Activated CD4-positive, alpha-beta T cell treated with anti-CD3 and anti-CD28 coated beads, Interleukin-2, amount 10 ng/mL, durations not matched to agents 7 days and 5 days (primary cell): ENCODE results near the gene INPP5D. TPM values are rescaled to one million over a fixed set of nuclear protein-coding genes. Genes with fewer than 3 reads are reported as not detected.

Experiments
- CTCF ChIA-PET: fragments of 350-600 bp; sonication (Branson Sonifier 250); formaldehyde crosslinking; loops from one replicate; lab custom pipeline; 2021; ENCODE audit warnings: antibody characterized with exemption; lab: Charles Lee
- POLR2A ChIA-PET: fragments of 350-600 bp; sonication (Branson Sonifier 250); formaldehyde crosslinking; loops from one replicate; lab custom pipeline; 2021; ENCODE audit warnings: antibody characterized with exemption; lab: Charles Lee
- DNase-seq: peaks from one replicate; pipeline ENCODE4 v3.0.0-alpha.2; 2020
- H3K27ac Mint-ChIP-seq: one replicate; pipeline ENCODE4 v1.8.0; 2021; ENCODE audit warnings: mild to moderate bottlenecking, moderate library complexity, mixed read lengths
- H3K27me3 Mint-ChIP-seq: one replicate; pipeline ENCODE4 v1.8.0; 2021; ENCODE audit warnings: mixed read lengths
- H3K36me3 Mint-ChIP-seq: one replicate; pipeline ENCODE4 v1.8.0; 2021; ENCODE audit warnings: low read depth, mixed read lengths
- H3K4me1 Mint-ChIP-seq: one replicate; pipeline ENCODE4 v1.8.0; 2021; ENCODE audit warnings: mixed read lengths
- H3K4me3 Mint-ChIP-seq: one replicate; pipeline ENCODE4 v1.8.0; 2021; ENCODE audit warnings: mild to moderate bottlenecking, moderate library complexity, mixed read lengths
- H3K9me3 Mint-ChIP-seq: one replicate; pipeline ENCODE4 v1.8.0; 2021; ENCODE audit warnings: mixed read lengths
- total RNA-seq, 2 experiments: library from RNA; stranded (reverse); gene quantifications; one replicate each; pipeline ENCODE4 v1.2.3, GENCODE V29; 2021

The INPP5D gene
- total RNA-seq, 2 experiments from 2014 or later, result 121 to 138 TPM

DNA sequence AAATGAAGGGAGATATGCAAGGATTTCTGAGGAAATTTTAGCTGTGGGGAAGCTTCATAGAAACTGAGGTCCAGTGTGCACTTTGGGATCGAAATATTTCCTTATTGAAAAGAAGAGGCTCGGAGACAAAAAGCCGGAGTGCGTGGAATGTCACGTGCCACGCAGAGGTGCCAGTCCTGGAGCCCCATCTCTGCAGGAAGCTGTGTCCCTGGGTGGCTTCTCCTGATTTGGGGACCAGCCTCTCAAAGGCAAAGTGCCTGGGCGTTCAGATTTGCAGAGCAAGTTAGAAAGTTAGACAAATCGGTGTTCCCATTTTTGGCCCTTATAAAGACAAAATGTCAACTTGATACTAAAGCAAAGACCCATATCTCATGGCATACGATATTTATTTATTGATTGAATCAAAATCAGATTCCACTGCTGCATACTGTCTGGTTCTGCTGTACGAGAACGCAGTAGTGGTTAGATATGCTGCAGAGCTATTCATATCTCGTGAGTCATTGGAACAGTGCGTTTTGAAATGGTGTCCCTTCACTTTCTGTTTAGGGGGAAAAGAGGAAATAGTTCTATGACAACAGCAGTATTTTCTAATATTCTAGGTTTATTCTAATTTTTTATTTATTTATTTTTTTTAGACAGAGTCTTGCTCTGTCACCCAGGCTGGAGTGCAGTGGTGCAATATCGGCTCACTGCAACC lies 182.2 kb downstream of the INPP5D start:
- ChIA-PET CTCF (interaction anchor here (0.6 to 4.6 kb wide), 4 partner anchors 9 to 71 kb away, joined by 3 to 35 read pairs (median 3); partner anchors contain the start of gene ATG16L1), POLR2A (no interaction called here)
- H3K27me3 Mint-ChIP-seq, result no peaks in the 10 kb centered on the region
- peaks cover 2% of the 10 kb centered on the region for H3K9me3 Mint-ChIP-seq
- H3K27ac Mint-ChIP-seq, result no peak overlapping the region
- H3K4me3 Mint-ChIP-seq, result no peak overlapping the region
- peaks cover 67% of the 10 kb centered on the region for H3K4me1 Mint-ChIP-seq
- peaks cover 11% of the 10 kb centered on the region for H3K36me3 Mint-ChIP-seq
- no peak for DNase-seq

DNA sequence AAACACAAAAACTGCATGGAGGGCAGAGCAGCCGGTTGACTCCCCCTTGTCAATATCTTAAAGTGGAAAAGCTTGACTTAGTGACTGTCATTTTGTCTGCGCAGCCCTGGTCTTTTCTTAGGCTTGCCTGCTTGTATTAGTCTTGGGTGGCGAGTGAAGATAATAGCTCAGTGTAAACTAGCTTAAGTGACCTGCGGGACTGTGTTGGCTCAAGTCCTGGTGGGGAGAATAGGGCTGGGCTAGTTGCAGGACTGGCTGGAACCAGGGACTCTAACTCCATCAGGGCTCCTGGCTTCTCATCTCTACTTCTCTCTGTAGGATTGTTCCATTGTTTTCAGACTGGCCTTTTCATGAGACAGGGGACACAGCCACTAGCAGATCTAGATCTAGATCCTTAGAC lies 183.2 kb downstream of the INPP5D start:
- DNase-seq, result no peak
- Mint-ChIP-seq H3K4me3 (no peak overlapping the region), H3K36me3 (peaks cover 8% of the 10 kb centered on the region), H3K27ac (no peak overlapping the region), H3K9me3 (peaks cover 2% of the 10 kb centered on the region), H3K4me1 (peaks cover 67% of the 10 kb centered on the region), H3K27me3 (no peaks in the 10 kb centered on the region)
- ChIA-PET CTCF (interaction anchor here (0.7 to 4.6 kb wide), 4 partner anchors 8 to 146 kb away, joined by 3 to 35 read pairs (median 3); partner anchors contain the start of gene ATG16L1), POLR2A (no interaction called here)

DNA sequence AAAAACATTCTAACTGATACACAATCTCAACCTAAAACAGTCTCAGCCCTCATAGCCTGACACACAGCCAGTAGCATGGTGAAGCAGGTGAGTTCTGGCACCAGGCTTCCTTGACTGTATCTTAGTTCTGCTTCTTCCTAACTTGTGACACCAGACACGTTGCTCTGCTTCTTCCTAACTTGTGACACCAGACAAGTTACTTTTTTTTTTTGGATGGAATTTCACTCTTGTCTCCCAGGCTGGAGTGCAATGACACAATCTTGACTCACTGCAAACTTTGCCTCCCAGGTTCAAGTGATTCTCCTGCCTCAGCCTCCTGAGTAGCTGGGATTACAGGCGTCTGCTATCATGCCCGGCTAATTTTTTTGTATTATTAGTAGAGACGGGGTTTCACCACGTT lies 184.7 kb downstream of the INPP5D start:
- POLR2A ChIA-PET, result no interaction called here
- Mint-ChIP-seq H3K27ac (no peak overlapping the region), H3K4me3 (no peak overlapping the region), H3K4me1 (peaks cover 64% of the 10 kb centered on the region), H3K27me3 (no peaks in the 10 kb centered on the region), H3K36me3 (no peaks in the 10 kb centered on the region), H3K9me3 (no peaks in the 10 kb centered on the region)
- DNase-seq, result no peak
- CTCF ChIA-PET, result interaction anchor here (1.0 to 1.4 kb wide), 3 partner anchors 11 to 21 kb away, joined by 3 to 4 read pairs (median 3); no protein-coding TSS in a partner anchor

DNA sequence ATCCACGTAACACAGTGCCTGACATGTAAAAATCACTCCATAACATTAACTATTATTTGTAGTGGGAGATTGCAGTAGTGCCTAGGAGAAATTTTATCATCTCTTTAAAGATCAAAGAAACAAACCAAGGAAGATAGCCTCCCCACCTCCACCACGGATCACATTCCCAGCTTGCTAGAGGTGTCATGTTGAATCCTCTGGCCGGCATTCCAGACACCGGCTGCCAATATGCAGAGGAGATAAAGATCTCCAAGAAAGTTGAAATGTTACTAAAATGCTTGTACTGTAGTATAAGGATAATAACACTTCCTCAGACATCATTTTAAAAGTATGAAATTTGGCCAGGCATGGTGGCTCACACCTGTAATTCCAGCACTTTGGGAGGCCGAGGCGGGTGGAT lies 185.3 kb downstream of the INPP5D start:
- H3K4me1 Mint-ChIP-seq, result peaks cover 67% of the 10 kb centered on the region
- no peak overlapping the region for H3K4me3 Mint-ChIP-seq
- POLR2A ChIA-PET, result no interaction called here
- H3K36me3 Mint-ChIP-seq, result peaks cover 3% of the 10 kb centered on the region
- H3K27ac Mint-ChIP-seq, result no peak overlapping the region
- no peaks in the 10 kb centered on the region for H3K27me3 Mint-ChIP-seq
- CTCF ChIA-PET, result interaction anchor here (1.0 to 1.4 kb wide), 2 partner anchors 11 to 21 kb away, joined by 3 to 4 read pairs; no protein-coding TSS in a partner anchor
- DNase-seq, result no peak
- H3K9me3 Mint-ChIP-seq, result no peaks in the 10 kb centered on the region

DNA sequence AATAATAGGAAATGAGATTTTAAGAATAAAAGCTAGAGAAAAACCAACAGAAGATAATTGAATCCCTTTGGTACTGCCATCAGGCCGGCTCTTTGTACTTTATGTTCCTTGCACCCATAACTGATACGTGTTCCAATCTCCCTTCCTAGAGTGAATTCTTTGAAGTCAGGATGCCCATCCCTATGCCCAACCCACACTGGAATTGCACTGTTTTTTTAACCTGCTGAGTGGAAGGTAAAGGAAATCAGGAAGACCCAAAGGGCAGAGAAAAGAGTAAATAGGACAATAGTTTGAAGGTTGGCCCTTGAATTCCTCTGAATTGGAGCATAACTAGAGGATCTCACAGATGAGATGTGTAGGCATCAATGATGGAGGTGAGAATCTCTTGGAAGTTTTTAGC lies 187.0 kb downstream of the INPP5D start:
- H3K4me3 Mint-ChIP-seq, result no peak overlapping the region
- DNase-seq, result no peak
- POLR2A ChIA-PET, result no interaction called here
- H3K36me3 Mint-ChIP-seq, result peaks cover 10% of the 10 kb centered on the region
- peaks cover 61% of the 10 kb centered on the region for H3K4me1 Mint-ChIP-seq
- H3K27me3 Mint-ChIP-seq, result no peaks in the 10 kb centered on the region
- H3K9me3 Mint-ChIP-seq, result no peaks in the 10 kb centered on the region
- H3K27ac Mint-ChIP-seq, result peak overlapping the region; percentile 85
- CTCF ChIA-PET, result interaction anchor here (1.2 to 1.4 kb wide), 2 partner anchors 12 to 15 kb away, joined by 3 to 4 read pairs; no protein-coding TSS in a partner anchor

DNA sequence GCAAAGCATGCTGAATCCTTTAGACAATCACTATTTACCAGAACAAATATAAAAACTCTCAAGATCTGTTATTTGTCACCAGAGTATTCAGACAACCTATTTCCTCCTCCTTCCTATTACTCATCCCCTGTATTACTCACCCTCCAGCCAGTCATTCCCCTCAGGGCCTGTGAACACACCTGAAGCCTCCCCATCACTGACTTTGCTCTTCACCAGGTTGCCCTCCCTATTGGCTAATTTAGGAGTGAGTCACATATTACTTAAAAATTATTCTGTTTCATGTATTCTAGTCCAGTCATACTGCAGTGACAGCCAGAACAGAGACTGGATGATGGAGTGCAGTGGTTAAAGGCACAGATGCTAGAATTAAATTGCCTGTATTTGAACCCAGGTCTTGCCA lies 187.6 kb downstream of the INPP5D start:
- ChIA-PET CTCF (interaction anchor here (1.4 kb wide), 1 partner anchor 13 kb away, joined by 3 read pairs; no protein-coding TSS in a partner anchor), POLR2A (no interaction called here)
- Mint-ChIP-seq H3K9me3 (no peaks in the 10 kb centered on the region), H3K4me3 (no peak overlapping the region), H3K4me1 (peaks cover 59% of the 10 kb centered on the region), H3K27ac (peak overlapping the region; percentile 85), H3K27me3 (no peaks in the 10 kb centered on the region), H3K36me3 (peaks cover 15% of the 10 kb centered on the region)
- DNase-seq, result peak; percentile 37

DNA sequence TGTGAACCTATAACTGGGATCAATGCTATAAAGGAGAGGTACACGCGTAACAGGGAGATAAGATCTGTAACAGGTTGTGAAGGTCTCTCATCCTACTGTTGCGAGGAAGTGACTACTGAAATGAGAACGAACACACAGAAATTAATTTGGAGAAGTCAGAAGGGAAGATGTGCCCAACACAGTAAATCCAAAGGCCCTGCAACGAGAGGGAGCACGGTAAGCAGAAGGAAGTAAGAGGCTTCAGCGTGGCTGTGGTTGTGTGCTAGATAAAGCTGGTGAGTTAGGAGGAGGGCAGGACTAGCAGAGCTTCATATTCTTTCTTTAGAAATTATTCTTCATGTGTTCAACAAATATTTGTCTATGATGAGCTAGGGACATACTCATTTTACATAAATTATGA lies 188.9 kb downstream of the INPP5D start:
- POLR2A ChIA-PET, result interaction anchor here (0.6 kb wide), 1 partner anchor 127 kb away, joined by 3 read pairs; no protein-coding TSS in a partner anchor

DNA sequence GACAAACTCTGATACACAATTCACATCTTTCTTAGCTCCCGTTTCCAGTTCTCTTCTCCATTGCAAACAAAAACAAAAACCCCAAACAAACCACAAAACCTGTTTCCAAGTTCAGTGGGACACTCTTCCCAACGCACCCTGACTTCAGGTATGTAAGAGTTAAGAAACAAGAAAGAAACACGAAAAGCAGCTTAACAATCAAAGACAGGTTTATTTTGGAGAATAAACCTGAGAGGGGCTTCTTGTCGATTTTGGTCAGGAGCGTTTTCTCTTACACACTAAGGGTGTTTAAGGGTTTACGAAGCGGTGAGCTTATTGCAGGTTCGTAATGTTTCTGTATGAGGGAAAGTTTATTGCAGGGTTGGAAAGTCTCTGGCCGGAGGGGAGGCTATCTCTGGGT lies 190.4 kb downstream of the INPP5D start:
- Mint-ChIP-seq H3K27ac (peak overlapping the region; percentile 98), H3K4me1 (peaks cover 71% of the 10 kb centered on the region), H3K36me3 (peaks cover 32% of the 10 kb centered on the region), H3K9me3 (no peaks in the 10 kb centered on the region), H3K4me3 (no peak overlapping the region), H3K27me3 (no peaks in the 10 kb centered on the region)
- ChIA-PET POLR2A (interaction anchor here (1.0 kb wide), 1 partner anchor 190 kb away, joined by 3 read pairs; the partner anchor contains the start of gene INPP5D), CTCF (interaction anchor here (0.8 to 4.1 kb wide), 23 partner anchors 9 to 709 kb away, joined by 3 to 45 read pairs (median 4); partner anchors contain the start of gene INPP5D)
- no peak for DNase-seq

More for the DNA sequence above, 188.9 kb downstream of the INPP5D start:
- peak; percentile 20 for DNase-seq
- no peaks in the 10 kb centered on the region for H3K9me3 Mint-ChIP-seq
- peaks cover 25% of the 10 kb centered on the region for H3K36me3 Mint-ChIP-seq
- CTCF ChIA-PET, result interaction anchor here (1.5 to 3.9 kb wide), 4 partner anchors 8 to 19 kb away, joined by 4 to 35 read pairs (median 6); no protein-coding TSS in a partner anchor
- H3K4me3 Mint-ChIP-seq, result no peak overlapping the region
- no peaks in the 10 kb centered on the region for H3K27me3 Mint-ChIP-seq
- H3K27ac Mint-ChIP-seq, result peak overlapping the region; percentile 59
- H3K4me1 Mint-ChIP-seq, result peaks cover 61% of the 10 kb centered on the region

DNA sequence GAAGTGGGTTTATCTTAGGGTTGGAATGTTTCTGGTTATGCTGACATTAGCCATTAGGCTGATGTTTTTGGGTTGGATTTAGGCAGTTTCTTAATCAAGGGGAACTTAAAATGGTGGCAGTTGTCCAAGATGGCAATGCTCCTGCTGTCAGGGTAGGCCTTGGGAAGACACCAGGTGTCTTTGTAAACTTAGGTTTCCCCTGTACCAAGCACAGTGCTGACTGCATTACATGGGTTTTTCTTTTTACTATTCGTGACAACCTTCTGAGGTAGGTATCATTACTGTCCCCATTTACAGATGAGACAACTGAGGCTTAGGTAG lies 190.8 kb downstream of the INPP5D start:
- Mint-ChIP-seq H3K27me3 (no peaks in the 10 kb centered on the region), H3K27ac (peak overlapping the region; percentile 98), H3K4me3 (peak overlapping the region; percentile 88), H3K36me3 (peaks cover 36% of the 10 kb centered on the region), H3K9me3 (no peaks in the 10 kb centered on the region), H3K4me1 (peaks cover 75% of the 10 kb centered on the region)
- no peak for DNase-seq
- POLR2A ChIA-PET, result interaction anchor here (1.0 kb wide), 1 partner anchor 191 kb away, joined by 3 read pairs; the partner anchor contains the start of gene INPP5D
- CTCF ChIA-PET, result interaction anchor here (0.8 to 4.1 kb wide), 24 partner anchors 10 to 709 kb away, joined by 3 to 45 read pairs (median 4); partner anchors contain the start of gene INPP5D

DNA sequence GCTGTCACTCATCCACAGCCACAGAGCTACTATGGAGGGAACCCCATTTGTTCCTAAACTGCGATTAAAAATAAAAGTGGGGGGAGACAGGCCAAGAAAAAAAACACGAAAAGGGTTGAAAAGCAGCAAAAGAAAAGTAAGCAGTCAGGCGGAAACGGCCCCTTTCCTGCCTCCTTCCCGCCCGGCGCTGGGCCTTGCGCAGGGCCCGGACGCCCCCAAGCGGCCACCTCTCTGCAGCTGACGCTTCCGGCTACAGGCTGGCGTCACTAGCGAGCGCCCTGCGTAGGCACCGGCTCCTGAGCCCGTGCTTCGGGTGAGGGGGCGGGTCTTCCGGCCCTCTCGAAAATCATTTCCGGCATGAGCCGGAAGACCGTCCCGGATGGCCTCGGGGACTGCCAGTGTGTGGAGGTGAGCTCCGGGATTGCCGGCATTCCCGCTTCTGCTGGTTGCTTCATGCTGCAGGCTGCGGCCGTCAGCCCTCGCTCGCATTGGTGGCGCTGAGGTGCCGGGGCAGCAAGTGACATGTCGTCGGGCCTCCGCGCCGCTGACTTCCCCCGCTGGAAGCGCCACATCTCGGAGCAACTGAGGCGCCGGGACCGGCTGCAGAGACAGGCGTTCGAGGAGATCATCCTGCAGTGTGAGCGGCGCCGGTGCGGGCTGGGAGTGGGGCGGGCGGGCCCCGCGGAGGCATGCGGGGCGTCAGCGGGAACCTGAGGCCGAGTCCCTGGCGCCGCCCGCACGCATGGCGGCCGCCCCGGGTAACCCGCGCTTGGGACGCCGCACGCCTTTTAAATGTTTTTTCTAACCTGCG lies 191.4 kb downstream of the INPP5D start, which contains the start of gene ATG16L1:
Gene ATG16L1, plus strand, starts transcription at position 368 of the 811 bp plus-strand sequence. Its CDS starts 155 bp downstream, at position 523.
- Mint-ChIP-seq H3K27me3 (no peaks in the 10 kb centered on the region), H3K27ac (peak within 1 kb of the TSS; percentile 98), H3K36me3 (peaks cover 40% of the 10 kb centered on the region), H3K4me3 (peak within 1 kb of the TSS; percentile 88), H3K4me1 (peaks cover 75% of the 10 kb centered on the region), H3K9me3 (no peaks in the 10 kb centered on the region)
- CTCF ChIA-PET, result interaction anchor here (0.5 to 4.1 kb wide), 26 partner anchors 10 to 708 kb away, joined by 3 to 45 read pairs (median 4); partner anchors contain the start of gene INPP5D
- DNase-seq, result peak; percentile 96
- POLR2A ChIA-PET, result interaction anchor here (0.6 to 1.0 kb wide), 3 partner anchors 80 to 623 kb away, joined by 3 to 7 read pairs (median 5); partner anchors contain the start of gene INPP5D

DNA sequence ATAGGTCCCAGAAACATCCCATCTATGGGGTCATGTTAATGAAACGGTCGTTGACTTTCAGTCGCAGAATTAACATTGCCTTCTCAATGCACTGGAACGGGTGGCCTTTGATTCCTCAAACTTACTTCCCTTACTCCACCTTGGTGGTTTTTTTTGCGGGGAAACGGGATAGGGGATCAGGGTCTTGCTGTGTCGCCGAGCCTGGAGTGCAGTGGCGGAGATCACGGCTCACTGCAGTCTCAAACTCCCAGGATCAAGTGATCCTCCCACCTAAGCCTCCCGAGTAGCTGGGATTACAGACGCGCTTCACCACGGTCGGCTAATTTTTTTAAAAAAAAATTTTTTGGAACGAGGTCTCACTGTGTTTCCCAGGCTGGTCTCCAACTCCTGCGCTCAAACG lies 192.1 kb downstream of the INPP5D start:
- H3K36me3 Mint-ChIP-seq, result peaks cover 42% of the 10 kb centered on the region
- no peaks in the 10 kb centered on the region for H3K27me3 Mint-ChIP-seq
- CTCF ChIA-PET, result interaction anchor here (1.1 to 4.1 kb wide), 7 partner anchors 11 to 122 kb away, joined by 3 to 45 read pairs (median 5); no protein-coding TSS in a partner anchor
- H3K4me1 Mint-ChIP-seq, result peaks cover 71% of the 10 kb centered on the region
- POLR2A ChIA-PET, result interaction anchor here (0.6 to 0.7 kb wide), 2 partner anchors 191 to 624 kb away, joined by 3 to 7 read pairs; no protein-coding TSS in a partner anchor
- H3K27ac Mint-ChIP-seq, result peak overlapping the region; percentile 98
- H3K4me3 Mint-ChIP-seq, result peak overlapping the region; percentile 88
- no peak for DNase-seq
- H3K9me3 Mint-ChIP-seq, result no peaks in the 10 kb centered on the region

DNA sequence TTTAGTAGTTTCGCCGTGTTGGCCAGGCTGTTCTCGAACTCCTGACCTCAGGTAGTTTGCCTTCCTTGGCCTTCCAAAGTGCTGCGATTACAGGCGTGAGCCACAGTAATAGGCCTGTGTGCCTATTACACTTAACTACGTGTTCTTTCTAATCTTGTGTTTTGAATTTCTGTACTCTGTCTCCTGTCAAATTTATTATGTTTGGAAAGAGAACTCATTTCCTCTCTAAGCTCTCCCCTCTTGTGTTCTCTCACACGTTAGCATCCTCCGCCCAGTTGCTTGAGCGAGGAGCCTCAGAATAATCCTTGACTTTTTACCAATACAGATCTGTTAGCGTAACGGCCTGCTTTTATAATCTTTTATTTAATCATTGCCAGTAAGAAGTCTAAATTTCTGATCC lies 195.0 kb downstream of the INPP5D start:
- Mint-ChIP-seq H3K4me3 (no peak overlapping the region), H3K36me3 (peaks cover 69% of the 10 kb centered on the region), H3K27me3 (no peaks in the 10 kb centered on the region), H3K27ac (no peak overlapping the region), H3K4me1 (peaks cover 72% of the 10 kb centered on the region), H3K9me3 (no peaks in the 10 kb centered on the region)
- CTCF ChIA-PET, result no interaction called here
- DNase-seq, result no peak
- POLR2A ChIA-PET, result interaction anchor here (1.8 kb wide), 1 partner anchor 12 kb away, joined by 5 read pairs; no protein-coding TSS in a partner anchor
